ENCODE measurements around the gene TRPV4. TPM values are rescaled to one million over a fixed set of nuclear protein-coding genes. Genes with fewer than 3 reads are reported as not detected.
A peak's percentile ranks its signal among the peaks of the same experiment; 100 is the strongest.

TRPV4 gene
- polyA plus RNA-seq, 1 donor from 2014 or later = not detected

DNA sequence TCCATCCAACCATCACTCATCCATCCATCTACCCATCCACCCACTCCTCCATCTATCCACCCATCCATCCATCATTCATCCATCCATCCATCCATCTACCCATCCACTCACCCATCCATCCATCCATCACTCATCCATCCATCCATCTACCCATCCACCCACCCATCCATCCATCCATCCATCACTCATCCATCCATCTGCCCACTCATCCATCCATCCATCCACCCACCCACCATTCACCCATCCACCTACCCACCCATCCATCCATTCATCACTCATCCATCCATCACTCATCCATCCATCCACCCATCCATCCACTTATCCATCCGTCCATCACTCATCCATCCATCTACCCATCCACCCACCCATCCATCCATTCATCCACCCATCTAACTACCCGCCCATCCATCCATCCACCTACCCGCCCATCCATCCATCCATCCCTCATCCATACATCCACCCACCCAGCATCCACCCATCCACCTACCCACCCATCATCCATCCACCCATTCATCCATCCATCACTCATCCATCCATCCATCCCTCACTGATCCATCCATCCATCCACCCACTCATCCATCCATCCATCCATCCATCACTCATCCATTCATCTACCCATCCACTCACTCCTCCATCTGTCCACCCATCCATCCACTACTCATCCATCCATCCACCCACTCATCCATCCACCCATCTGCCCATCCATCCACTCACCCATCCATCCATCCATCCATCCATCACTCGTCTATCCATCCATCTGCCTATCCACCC lies 24.1 kb downstream of the TRPV4 start:
- Histone ChIP-seq H3K9me3 (ENCODE audit: low read length) (no peaks in the 10 kb centered on the region), H3K79me2 (replicated peaks; ENCODE audit: insufficient read depth, low read length) (no peaks in the 10 kb centered on the region), H3K27me3 (ENCODE audit: insufficient read depth, low read depth, low read length) (no peaks in the 10 kb centered on the region), H3K9me2 (ENCODE audit: insufficient read depth, low read length) (no peaks in the 10 kb centered on the region), H4K20me1 (ENCODE audit: insufficient read depth) (no peaks in the 10 kb centered on the region), H3K9ac (ENCODE audit: low read length) (no peak overlapping the region), H2AFZ (ENCODE audit: low read depth, low read length) (no peak overlapping the region), H3K4me3 (ENCODE audit: low read length) (no peak overlapping the region), H3K27ac (ENCODE audit: low read length) (no peak overlapping the region), H3K4me2 (ENCODE audit: low read length) (no peak overlapping the region), H3F3A (ENCODE audit: insufficient read depth, low read length, poor library complexity, severe bottlenecking) (no peaks in the 10 kb centered on the region), H3K36me3 (ENCODE audit: insufficient read depth, low read length) (no peaks in the 10 kb centered on the region)
- TF ChIP-seq, protein P1, sequence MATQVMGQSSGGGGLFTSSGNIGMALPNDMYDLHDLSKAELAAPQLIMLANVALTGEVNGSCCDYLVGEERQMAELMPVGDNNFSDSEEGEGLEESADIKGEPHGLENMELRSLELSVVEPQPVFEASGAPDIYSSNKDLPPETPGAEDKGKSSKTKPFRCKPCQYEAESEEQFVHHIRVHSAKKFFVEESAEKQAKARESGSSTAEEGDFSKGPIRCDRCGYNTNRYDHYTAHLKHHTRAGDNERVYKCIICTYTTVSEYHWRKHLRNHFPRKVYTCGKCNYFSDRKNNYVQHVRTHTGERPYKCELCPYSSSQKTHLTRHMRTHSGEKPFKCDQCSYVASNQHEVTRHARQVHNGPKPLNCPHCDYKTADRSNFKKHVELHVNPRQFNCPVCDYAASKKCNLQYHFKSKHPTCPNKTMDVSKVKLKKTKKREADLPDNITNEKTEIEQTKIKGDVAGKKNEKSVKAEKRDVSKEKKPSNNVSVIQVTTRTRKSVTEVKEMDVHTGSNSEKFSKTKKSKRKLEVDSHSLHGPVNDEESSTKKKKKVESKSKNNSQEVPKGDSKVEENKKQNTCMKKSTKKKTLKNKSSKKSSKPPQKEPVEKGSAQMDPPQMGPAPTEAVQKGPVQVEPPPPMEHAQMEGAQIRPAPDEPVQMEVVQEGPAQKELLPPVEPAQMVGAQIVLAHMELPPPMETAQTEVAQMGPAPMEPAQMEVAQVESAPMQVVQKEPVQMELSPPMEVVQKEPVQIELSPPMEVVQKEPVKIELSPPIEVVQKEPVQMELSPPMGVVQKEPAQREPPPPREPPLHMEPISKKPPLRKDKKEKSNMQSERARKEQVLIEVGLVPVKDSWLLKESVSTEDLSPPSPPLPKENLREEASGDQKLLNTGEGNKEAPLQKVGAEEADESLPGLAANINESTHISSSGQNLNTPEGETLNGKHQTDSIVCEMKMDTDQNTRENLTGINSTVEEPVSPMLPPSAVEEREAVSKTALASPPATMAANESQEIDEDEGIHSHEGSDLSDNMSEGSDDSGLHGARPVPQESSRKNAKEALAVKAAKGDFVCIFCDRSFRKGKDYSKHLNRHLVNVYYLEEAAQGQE (IDR thresholded peaks at IDR 0.05; ENCODE audit: borderline replicate concordance) = no peak
- TF ChIP-seq, protein P2, sequence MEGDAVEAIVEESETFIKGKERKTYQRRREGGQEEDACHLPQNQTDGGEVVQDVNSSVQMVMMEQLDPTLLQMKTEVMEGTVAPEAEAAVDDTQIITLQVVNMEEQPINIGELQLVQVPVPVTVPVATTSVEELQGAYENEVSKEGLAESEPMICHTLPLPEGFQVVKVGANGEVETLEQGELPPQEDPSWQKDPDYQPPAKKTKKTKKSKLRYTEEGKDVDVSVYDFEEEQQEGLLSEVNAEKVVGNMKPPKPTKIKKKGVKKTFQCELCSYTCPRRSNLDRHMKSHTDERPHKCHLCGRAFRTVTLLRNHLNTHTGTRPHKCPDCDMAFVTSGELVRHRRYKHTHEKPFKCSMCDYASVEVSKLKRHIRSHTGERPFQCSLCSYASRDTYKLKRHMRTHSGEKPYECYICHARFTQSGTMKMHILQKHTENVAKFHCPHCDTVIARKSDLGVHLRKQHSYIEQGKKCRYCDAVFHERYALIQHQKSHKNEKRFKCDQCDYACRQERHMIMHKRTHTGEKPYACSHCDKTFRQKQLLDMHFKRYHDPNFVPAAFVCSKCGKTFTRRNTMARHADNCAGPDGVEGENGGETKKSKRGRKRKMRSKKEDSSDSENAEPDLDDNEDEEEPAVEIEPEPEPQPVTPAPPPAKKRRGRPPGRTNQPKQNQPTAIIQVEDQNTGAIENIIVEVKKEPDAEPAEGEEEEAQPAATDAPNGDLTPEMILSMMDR (IDR thresholded peaks at IDR 0.05; ENCODE audit: poor library complexity, severe bottlenecking) = no peak
- TF ChIP-seq MXI1 (conservative IDR thresholded peaks at IDR 0.05; ENCODE audit: poor library complexity, severe bottlenecking) (no peak), EZH2 (IDR thresholded peaks at IDR 0.05; ENCODE audit: borderline replicate concordance, insufficient read depth, low read length, poor library complexity, severe bottlenecking) (peak; percentile 60)

DNA sequence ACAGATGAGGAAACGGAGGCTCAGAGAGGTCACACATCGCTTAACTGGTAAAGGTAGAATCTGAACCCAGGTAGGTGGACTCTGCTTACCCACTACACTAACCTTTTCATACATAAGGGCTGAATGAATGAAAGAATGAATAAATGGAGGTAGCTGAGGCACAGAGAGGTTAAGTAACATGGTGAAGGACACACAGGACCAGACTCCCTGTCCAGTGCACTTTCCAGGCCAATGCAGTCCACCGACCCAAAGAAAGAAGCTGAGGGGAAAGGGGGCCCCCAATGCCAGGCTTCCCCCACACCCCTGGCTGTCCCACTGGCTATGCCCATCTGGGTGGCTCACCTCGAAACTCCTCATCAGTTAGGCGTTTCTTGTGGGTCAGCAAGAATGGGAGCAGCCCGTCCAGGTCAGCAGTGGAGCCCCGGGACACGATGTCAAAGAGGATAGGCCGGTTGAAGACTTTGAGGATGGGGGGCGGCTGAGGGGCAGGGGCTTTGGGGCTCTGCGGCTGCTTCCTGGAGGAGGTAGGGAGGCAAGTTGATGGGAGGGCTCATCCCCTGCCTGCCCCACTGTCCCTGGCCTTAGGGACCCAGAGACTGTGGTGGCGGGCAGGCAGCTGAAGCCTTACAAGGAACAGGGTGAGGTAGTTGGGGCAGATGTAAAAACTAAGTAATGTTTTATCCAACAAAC lies 25.1 kb downstream of the TRPV4 start:
- no peaks in the 10 kb centered on the region for H3K79me2 ChIP-seq (replicated peaks; ENCODE audit: insufficient read depth, low read length)
- H2AFZ ChIP-seq (ENCODE audit: low read depth, low read length) = no peak overlapping the region
- H3K36me3 ChIP-seq (ENCODE audit: insufficient read depth, low read length) = no peaks in the 10 kb centered on the region
- no peaks in the 10 kb centered on the region for H3K27me3 ChIP-seq (ENCODE audit: insufficient read depth, low read depth, low read length)
- H3K9me3 ChIP-seq (ENCODE audit: low read length) = no peaks in the 10 kb centered on the region
- H3F3A ChIP-seq (ENCODE audit: insufficient read depth, low read length, poor library complexity, severe bottlenecking) = no peaks in the 10 kb centered on the region
- no peak overlapping the region for H3K27ac ChIP-seq (ENCODE audit: low read length)
- H3K9ac ChIP-seq (ENCODE audit: low read length) = no peak overlapping the region
- no peaks in the 10 kb centered on the region for H3K9me2 ChIP-seq (ENCODE audit: insufficient read depth, low read length)
- TF ChIP-seq, protein P1 (IDR thresholded peaks at IDR 0.05; ENCODE audit: borderline replicate concordance) = no peak
- TF ChIP-seq POLR2AphosphoS5 (IDR thresholded peaks at IDR 0.05) (no peak), TAF1 (IDR thresholded peaks at IDR 0.05; ENCODE audit: low read depth) (no peak), RAD21 (conservative IDR thresholded peaks at IDR 0.05) (no peak), SMC3 (conservative IDR thresholded peaks at IDR 0.05; ENCODE audit: poor library complexity) (no peak), EZH2 (IDR thresholded peaks at IDR 0.05; ENCODE audit: borderline replicate concordance, insufficient read depth, low read length, poor library complexity, severe bottlenecking) (no peak), MXI1 (conservative IDR thresholded peaks at IDR 0.05; ENCODE audit: poor library complexity, severe bottlenecking) (no peak), EP300 (conservative IDR thresholded peaks at IDR 0.05; ENCODE audit: poor library complexity, severe bottlenecking) (no peak)
- TF ChIP-seq, protein P2 (IDR thresholded peaks at IDR 0.05; ENCODE audit: poor library complexity, severe bottlenecking) = no peak
- H3K4me3 ChIP-seq (ENCODE audit: low read length) = no peak overlapping the region
- no peaks in the 10 kb centered on the region for H4K20me1 ChIP-seq (ENCODE audit: insufficient read depth)
- no peak overlapping the region for H3K4me2 ChIP-seq (ENCODE audit: low read length)
